Posterior vena cava (tissue), 2 donors: Measurements from ENCODE around the gene PCSK5. TPM values are rescaled to one million over a fixed set of nuclear protein-coding genes. Genes with fewer than 3 reads are reported as not detected.

Source experiments
- DNase-seq: peaks from one replicate; pipeline ENCODE4 v3.0.0-alpha.2; 2020; ENCODE audit warnings: low spot score
- intact Hi-C, 2 donors: fragments of 100-400 bp; cut with DNase I; formaldehyde crosslinking; loops; one replicate each; pipeline versions ENCODE4 v1.14.1 to v1.14.2; 2022 to 2023
- total RNA-seq, 2 donors: library from RNA; stranded (reverse); fragmentation: NEBNext Ultra II Directional; extraction: Animal tissue kit (Norgen Biotek cat#: 25700); gene quantifications; one replicate each; pipeline ENCODE4 v1.2.1, GENCODE V29; 2021
- donor health status: DM: yes; HTN: yes; CAD: no.
- donor health status: DM: yes; HTN: yes; CAD: no.

PCSK5 gene
- total RNA-seq, 2 donors from 2014 or later = 67.9 to 84.2 TPM

- intact Hi-C loops = no loop called here
- DNase-seq = no peak
Observed at GRCh38 chr9:76191493-76191892, 301.0 kb downstream of the PCSK5 start.

GRCh38 chr9:76192013-76192412 is 301.5 kb downstream of the PCSK5 start:
- intact Hi-C loops = no loop called here
- DNase-seq = no peak

DNA sequence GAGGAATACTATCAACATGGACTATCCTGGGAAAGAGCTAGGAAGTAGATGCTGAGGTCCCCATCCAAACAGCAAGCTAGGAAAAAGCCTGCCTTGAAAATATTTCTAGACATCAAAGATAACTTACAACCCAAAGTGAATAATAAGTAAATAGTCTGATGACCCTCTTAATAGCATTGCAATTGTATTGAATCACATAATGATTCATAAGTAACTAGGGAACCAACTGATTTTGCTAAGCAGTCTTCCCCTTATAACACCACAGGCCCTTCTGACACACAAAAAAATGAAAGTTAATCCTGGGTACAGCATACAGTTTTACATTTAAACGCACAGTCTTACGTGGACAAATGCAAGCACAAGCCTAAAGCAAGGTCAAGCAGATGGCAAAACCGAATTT is 304.4 kb downstream of the PCSK5 start:
- no peak for DNase-seq
- intact Hi-C loops = no loop called here

- intact Hi-C loops = no loop called here
- DNase-seq = no peak
Observed at GRCh38 chr9:76198336-76198735, 307.9 kb downstream of the PCSK5 start.

GRCh38 chr9:76200315-76200714 is 309.8 kb downstream of the PCSK5 start:
- intact Hi-C loops = loop anchor here in 1 of 2 donors (5.0 kb wide), 1 partner anchor 602 kb away; no protein-coding TSS in a partner anchor
- no peak for DNase-seq

DNA sequence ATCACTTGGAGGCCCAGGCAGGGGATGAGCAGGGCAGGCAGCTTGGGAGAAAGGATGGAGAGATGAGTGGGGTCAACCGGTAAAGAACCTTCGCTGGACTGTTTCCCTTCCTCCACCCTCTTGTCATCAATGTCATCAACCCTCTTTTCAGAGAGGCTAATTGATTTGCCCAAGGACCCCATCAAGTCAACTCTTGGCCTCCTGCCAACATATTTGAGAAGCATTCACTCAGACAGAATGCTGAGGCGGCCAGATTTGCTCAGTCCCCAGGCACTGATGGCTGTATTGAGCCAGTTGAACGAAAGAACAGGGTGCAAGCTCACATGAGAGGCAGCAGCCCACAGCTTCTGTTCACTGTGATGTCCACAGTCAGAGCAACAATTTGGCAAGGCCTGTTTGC is 310.3 kb downstream of the PCSK5 start:
- intact Hi-C loops = loop anchor here in 1 of 2 donors (5.0 kb wide), 1 partner anchor 602 kb away; no protein-coding TSS in a partner anchor
- no peak for DNase-seq

GRCh38 chr9:76203373-76203772 is 312.9 kb downstream of the PCSK5 start:
- intact Hi-C loops = loop anchor here in 1 of 2 donors (5.0 kb wide), 1 partner anchor 599 kb away; no protein-coding TSS in a partner anchor

DNA sequence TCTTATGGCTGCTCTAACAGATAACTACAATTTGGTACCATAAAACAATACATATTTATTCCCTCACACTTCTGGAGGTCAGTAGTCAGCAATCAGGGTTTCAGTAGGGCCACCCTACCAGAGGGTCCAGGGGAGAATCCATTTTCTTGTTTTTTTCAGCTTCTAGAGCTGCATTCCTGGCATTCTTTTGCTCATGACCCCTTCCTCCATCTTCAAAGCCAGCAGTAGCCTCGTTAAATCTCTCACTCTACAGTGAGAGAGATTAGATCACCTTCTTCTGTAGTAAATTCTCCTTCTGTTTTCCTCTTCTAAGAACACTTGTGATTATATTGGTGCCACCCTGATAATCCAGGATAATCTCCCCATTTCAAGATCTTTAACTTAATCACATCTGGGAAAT is 316.3 kb downstream of the PCSK5 start:
- DNase-seq = no peak
- intact Hi-C loops = no loop called here

More at GRCh38 chr9:76203373-76203772, 312.9 kb downstream of the PCSK5 start:
- DNase-seq = no peak

- intact Hi-C loops = no loop called here
- DNase-seq = no peak
Observed at GRCh38 chr9:76213751-76214150, 323.3 kb downstream of the PCSK5 start.

DNA sequence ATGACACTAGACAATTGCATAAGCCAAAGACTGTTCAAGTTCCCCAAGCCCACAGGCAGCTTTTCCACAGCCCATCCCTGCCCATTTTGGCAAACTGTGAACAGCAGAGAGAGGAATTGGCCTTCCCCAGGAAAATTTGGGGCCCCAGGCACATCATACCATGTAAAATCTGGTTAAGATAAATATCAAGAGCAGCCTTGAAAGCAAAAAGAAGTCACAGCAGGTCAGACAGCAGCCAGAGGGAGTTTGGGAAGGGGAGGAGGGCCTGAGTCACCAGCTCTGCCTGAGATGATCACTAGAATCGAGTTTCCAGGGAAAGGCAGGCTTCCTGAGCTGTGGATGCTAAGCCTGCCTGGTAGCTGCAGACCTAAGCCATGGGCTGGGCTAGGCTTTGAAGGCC is 324.6 kb downstream of the PCSK5 start:
- DNase-seq = no peak
- intact Hi-C loops = no loop called here

- no peak for DNase-seq
- intact Hi-C loops = no loop called here
Observed at GRCh38 chr9:76216161-76216649, 325.7 kb downstream of the PCSK5 start.

GRCh38 chr9:76218117-76218885 is 327.8 kb downstream of the PCSK5 start:
- intact Hi-C loops = no loop called here
- no peak for DNase-seq

GRCh38 chr9:76218886-76219445 is 328.5 kb downstream of the PCSK5 start:
- intact Hi-C loops = no loop called here
- DNase-seq = no peak

DNA sequence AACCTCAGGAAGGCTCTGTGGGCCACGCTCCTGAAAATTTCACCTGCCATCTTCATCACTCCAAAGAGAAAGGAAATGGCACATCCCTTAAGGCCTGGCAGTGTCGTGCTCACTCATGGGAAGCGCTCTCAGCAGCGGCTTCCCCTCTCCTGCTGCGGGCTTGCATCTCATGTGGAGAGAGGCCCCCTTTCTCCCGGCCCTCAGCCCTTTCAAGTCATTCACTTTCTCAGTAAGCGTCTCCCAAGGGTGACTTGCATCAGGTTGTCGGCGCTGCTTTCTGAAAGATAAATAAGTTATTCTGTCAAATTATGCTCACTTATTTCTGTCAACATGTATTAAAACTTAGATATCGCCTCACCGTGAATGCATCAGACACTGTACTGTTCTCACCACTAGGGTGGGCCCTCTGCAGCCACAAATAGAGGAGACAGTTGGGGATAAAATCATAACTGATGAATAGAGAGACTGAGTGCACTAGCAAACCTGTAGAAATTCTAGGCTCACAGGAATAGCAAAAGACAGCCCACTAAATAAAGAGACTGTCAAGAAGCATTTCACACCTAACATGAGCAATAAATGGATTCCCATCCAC is 329.2 kb downstream of the PCSK5 start:
- intact Hi-C loops = no loop called here
- no peak for DNase-seq

DNA sequence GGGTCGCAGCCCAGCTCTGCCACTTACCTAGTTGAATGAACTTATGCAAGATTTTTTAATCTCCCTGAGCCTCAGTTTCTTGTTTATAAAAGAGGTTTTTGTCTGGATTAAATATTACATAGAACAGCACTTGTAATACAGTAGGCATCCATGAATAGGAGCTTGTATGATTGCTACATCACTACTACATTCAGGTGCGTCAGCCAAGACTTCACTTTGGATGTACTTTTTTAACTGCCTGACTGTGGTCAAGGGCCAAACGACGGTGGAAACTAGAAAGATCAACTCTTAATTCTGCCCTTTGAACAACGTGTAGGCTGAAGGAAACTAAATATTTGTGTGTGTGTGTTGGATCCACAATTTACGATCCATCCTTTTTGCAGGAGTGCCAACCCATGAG is 330.9 kb downstream of the PCSK5 start:
- intact Hi-C loops = no loop called here
- DNase-seq = no peak

- intact Hi-C loops = no loop called here
- DNase-seq = no peak
Observed at GRCh38 chr9:76223749-76224340, 333.4 kb downstream of the PCSK5 start.

DNA sequence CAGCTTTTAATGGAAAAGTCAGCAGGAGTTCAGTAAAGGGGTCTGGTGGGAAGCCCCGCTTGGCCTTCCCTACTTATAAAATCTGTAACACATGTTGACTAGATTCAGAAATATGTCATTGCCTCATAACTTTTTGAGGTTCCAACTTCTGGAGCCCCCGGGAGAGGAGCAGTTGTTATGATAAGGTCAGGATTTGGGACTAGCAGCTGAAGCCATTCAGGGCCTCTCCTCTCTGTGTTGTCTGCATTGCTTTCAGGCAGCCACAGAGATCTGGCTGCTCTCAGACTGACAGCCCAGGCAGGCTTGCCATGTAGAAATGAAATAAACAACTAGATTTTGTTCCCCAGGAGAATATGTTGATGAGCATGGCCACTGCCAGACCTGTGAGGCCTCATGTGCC is 336.7 kb downstream of the PCSK5 start:
- intact Hi-C loops = no loop called here
- DNase-seq = no peak

- intact Hi-C loops = no loop called here
- no peak for DNase-seq
Observed at GRCh38 chr9:76231001-76231400, 340.5 kb downstream of the PCSK5 start.

DNA sequence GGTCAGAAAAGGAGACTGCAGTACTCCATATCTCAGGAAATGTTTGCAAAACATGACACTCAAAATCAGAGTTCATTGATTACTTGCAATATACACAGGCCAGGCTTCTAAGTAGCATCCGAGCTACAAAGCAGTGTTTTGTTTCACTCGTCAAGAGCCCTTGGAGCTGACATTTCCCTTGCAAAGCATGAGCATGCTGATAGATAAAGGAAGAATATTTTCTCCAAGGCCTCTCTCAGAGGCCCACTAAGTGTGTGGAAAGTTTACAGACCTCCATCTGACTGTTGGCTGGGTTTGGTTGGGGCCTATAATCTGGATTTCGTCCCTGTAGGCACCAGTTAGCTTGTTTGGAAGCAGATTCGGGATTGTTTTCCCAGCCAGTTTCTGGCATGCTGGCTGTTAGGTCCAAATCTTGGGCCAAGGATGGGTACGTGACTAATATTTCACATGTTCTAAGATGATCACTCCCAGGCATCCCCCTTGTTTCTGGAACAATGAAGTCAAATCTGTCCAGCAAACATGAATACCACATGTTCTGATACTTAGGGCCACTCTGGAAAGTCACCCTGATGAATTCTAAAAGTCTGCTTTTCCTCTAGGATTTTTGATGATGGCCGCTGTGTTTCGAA is 342.5 kb downstream of the PCSK5 start:
- DNase-seq = no peak
- intact Hi-C loops = no loop called here

GRCh38 chr9:76240578-76240977 is 350.1 kb downstream of the PCSK5 start:
- intact Hi-C loops = no loop called here
- DNase-seq = no peak
